Ovary (tissue), 3 donors: ENCODE measurements around the gene C1orf159.

Experiments used
- EP300 ChIP-seq: sonication (generic); formaldehyde crosslinking; IDR thresholded peaks from one replicate; pipeline ENCODE4 v1.6.1; 2017; ENCODE audit warnings: antibody characterized with exemption
- POLR2A ChIP-seq: fragments of 450-650 bp; IDR thresholded peaks from one replicate; pipeline ENCODE4 v1.6.1; 2017; ENCODE audit warnings: antibody characterized with exemption, mild to moderate bottlenecking, moderate library complexity
- TF ChIP-seq, protein P1 (sequence below), 3 donors: fragments of 450-650 bp in 2 of 3; fragments of 200-600 bp in 1 of 3; IDR thresholded peaks; one replicate each; pipeline versions ENCODE4 v1.5.1 to v1.8.0; 2016 to 2022; ENCODE audit warnings: antibody characterized with exemption in 3 of 3, mild to moderate bottlenecking in 1 of 3
- donor health status: DM: no; HTN: no; CAD: no.

DNA sequence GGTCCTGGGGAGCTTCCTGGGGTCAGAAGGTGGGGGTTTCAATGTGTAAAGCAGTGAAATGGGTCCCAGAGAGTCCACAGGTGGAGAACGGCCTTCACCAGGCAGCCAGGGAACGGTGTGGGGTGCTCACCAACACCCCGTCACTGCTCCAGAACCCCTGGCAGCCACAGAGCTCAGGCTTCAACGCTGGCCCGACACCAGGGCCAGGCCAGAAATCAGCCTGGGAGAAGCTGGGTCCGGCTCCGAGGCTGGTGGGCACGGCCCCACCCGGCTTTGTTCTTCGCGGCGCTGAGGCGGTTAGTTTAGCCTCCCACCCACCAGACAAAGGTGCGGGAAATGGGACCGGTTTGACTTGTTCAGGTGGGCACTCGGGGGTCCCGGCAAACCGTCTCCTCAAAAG is 24.8 kb upstream of the C1orf159 start:
- no peak for TF ChIP-seq POLR2A
- TF ChIP-seq, protein P1, sequence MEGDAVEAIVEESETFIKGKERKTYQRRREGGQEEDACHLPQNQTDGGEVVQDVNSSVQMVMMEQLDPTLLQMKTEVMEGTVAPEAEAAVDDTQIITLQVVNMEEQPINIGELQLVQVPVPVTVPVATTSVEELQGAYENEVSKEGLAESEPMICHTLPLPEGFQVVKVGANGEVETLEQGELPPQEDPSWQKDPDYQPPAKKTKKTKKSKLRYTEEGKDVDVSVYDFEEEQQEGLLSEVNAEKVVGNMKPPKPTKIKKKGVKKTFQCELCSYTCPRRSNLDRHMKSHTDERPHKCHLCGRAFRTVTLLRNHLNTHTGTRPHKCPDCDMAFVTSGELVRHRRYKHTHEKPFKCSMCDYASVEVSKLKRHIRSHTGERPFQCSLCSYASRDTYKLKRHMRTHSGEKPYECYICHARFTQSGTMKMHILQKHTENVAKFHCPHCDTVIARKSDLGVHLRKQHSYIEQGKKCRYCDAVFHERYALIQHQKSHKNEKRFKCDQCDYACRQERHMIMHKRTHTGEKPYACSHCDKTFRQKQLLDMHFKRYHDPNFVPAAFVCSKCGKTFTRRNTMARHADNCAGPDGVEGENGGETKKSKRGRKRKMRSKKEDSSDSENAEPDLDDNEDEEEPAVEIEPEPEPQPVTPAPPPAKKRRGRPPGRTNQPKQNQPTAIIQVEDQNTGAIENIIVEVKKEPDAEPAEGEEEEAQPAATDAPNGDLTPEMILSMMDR (IDR thresholded peaks at IDR 0.05), result no peak
- no peak for TF ChIP-seq EP300
